Endodermal cell (in vitro differentiated cells): ENCODE measurements around the gene NAA40. TPM values are rescaled to one million over a fixed set of nuclear protein-coding genes. Genes with fewer than 3 reads are reported as not detected.

Experiments
- DNase-seq: peaks from one replicate; pipeline ENCODE4 v3.0.0-alpha.2; 2017
- H3K27ac ChIP-seq: 2 replicates; pipeline ENCODE4 v1.5.1; 2013; ENCODE audit warnings: mild to moderate bottlenecking, low read depth, low read length, moderate library complexity
- H3K27me3 ChIP-seq: 2 replicates; pipeline ENCODE4 v1.6.1; 2013; ENCODE audit warnings: mild to moderate bottlenecking, low read length, moderate library complexity; ENCODE audit not compliant: insufficient read depth, control insufficient read depth, poor library complexity, severe bottlenecking
- H3K36me3 ChIP-seq: 2 replicates; pipeline ENCODE4 v1.7.0; 2013; ENCODE audit warnings: mild to moderate bottlenecking, low read length, moderate library complexity; ENCODE audit not compliant: control insufficient read depth, insufficient read depth
- H3K4me1 ChIP-seq: one replicate; pipeline ENCODE4 v1.7.0; 2013; ENCODE audit warnings: low read length; ENCODE audit not compliant: control insufficient read depth, insufficient read depth
- H3K4me3 ChIP-seq: 2 replicates; pipeline ENCODE4 v1.5.1; 2013; ENCODE audit warnings: mild to moderate bottlenecking, low read length, moderate library complexity
- H3K9ac ChIP-seq: 2 replicates; pipeline ENCODE4 v1.6.1; 2013; ENCODE audit warnings: mild to moderate bottlenecking, low read length, moderate library complexity; ENCODE audit not compliant: poor library complexity, severe bottlenecking; ENCODE audit errors: extremely low read depth
- H3K9me3 ChIP-seq: 2 replicates; pipeline ENCODE4 v1.6.1; 2013; ENCODE audit warnings: mild to moderate bottlenecking, low read length, moderate library complexity; ENCODE audit not compliant: control insufficient read depth
- H3K27ac Mint-ChIP-seq: 2 replicates; pipeline ENCODE4 v1.8.0; 2020; ENCODE audit warnings: mixed read lengths
- H3K27me3 Mint-ChIP-seq: 2 replicates; pipeline ENCODE4 v1.8.0; 2021; ENCODE audit warnings: mild to moderate bottlenecking, mixed read lengths; ENCODE audit not compliant: insufficient read depth
- H3K36me3 Mint-ChIP-seq: 2 replicates; pipeline ENCODE4 v1.8.0; 2020; ENCODE audit warnings: low read depth, mixed read lengths
- H3K4me1 Mint-ChIP-seq: 2 replicates; pipeline ENCODE4 v1.8.0; 2020; ENCODE audit warnings: mixed read lengths
- H3K4me3 Mint-ChIP-seq: 2 replicates; pipeline ENCODE4 v1.8.0; 2020; ENCODE audit warnings: mild to moderate bottlenecking, moderate library complexity, mixed read lengths
- H3K9me3 Mint-ChIP-seq: 2 replicates; pipeline ENCODE4 v1.8.0; 2020; ENCODE audit warnings: mild to moderate bottlenecking, mixed read lengths
- WGBS, 2 experiments: methylation state at CpG; one replicate each; pipeline versions ENCODE4 v1.1.5 to v1.1.7; 2013; ENCODE audit warnings: missing lambda C conversion rate in 2 of 2, mixed read lengths in 1 of 2; ENCODE audit not compliant: insufficient coverage in 1 of 2, insufficient read length in 1 of 2; 5-methylcytosine and 5-hydroxymethylcytosine counted together
- total RNA-seq, 2 donors: library from RNA; stranded (reverse); fragmentation: NEBNext Ultra II Directional in 1 of 2; extraction: Animal tissue kit (Norgen Biotek cat#: 25700) in 1 of 2; gene quantifications; 2 replicates in 1 of 2; 3 replicates in 1 of 2; pipeline ENCODE4 v1.2.1, GENCODE V29; 2021
- TF ChIP-seq, protein P1 (sequence below): fragments of 200-600 bp; sonication (generic); conservative IDR thresholded peaks from 2 replicates; pipeline ENCODE4 v1.5.0; 2021; ENCODE audit warnings: antibody characterized with exemption, mild to moderate bottlenecking

NAA40 gene
- total RNA-seq, 2 donors from 2014 or later, result 47.2 to 53.5 TPM

DNA sequence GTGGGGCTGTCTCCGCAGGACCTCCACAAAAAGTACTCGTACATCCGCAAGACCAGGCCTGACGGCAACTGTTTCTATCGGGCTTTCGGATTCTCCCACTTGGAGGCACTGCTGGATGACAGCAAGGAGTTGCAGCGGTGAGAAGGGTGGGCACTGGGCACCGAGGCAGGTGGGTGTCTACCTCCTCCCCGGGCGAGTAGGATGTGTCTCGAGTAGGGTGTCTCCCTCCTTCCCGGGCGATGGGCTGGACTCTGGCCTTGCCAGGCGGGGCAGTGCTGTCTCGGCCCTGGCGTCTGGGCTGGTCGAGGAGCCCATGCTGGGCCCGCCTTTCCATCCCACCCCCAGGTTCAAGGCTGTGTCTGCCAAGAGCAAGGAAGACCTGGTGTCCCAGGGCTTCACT, 57.7 kb downstream of the NAA40 start:
- no peak for DNase-seq
- 95 to 97% methylated on average over 16 to 18 of the region's 18 CpGs for WGBS, 2 experiments
- TF ChIP-seq, protein P1, sequence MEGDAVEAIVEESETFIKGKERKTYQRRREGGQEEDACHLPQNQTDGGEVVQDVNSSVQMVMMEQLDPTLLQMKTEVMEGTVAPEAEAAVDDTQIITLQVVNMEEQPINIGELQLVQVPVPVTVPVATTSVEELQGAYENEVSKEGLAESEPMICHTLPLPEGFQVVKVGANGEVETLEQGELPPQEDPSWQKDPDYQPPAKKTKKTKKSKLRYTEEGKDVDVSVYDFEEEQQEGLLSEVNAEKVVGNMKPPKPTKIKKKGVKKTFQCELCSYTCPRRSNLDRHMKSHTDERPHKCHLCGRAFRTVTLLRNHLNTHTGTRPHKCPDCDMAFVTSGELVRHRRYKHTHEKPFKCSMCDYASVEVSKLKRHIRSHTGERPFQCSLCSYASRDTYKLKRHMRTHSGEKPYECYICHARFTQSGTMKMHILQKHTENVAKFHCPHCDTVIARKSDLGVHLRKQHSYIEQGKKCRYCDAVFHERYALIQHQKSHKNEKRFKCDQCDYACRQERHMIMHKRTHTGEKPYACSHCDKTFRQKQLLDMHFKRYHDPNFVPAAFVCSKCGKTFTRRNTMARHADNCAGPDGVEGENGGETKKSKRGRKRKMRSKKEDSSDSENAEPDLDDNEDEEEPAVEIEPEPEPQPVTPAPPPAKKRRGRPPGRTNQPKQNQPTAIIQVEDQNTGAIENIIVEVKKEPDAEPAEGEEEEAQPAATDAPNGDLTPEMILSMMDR, result no peak
- Histone ChIP-seq H3K9me3 (no peaks in the 10 kb centered on the region), H3K36me3 (peaks cover 40% of the 10 kb centered on the region), H3K4me1 (no peaks in the 10 kb centered on the region), H3K27ac (no peak overlapping the region), H3K9ac (no peak overlapping the region), H3K4me3 (no peak overlapping the region), H3K27me3 (peaks cover 8% of the 10 kb centered on the region)
- Mint-ChIP-seq H3K4me3 (no peak overlapping the region), H3K27ac (no peak overlapping the region), H3K4me1 (peaks cover 4% of the 10 kb centered on the region), H3K27me3 (peaks cover 9% of the 10 kb centered on the region), H3K9me3 (no peaks in the 10 kb centered on the region), H3K36me3 (peaks cover 49% of the 10 kb centered on the region)

DNA sequence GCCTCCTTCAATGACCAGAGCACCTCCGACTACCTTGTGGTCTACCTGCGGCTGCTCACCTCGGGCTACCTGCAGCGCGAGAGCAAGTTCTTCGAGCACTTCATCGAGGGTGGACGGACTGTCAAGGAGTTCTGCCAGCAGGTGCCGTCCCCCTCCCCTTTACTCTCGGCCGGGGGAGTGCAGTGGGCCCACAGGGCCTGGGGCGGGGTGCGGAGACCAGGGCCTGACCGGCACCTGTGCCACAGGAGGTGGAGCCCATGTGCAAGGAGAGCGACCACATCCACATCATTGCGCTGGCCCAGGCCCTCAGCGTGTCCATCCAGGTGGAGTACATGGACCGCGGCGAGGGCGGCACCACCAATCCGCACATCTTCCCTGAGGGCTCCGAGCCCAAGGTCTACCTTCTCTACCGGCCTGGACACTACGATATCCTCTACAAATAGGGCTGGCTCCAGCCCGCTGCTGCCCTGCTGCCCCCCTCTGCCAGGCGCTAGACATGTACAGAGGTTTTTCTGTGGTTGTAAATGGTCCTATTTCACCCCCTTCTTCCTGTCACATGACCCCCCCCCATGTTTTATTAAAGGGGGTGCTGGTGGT, 58.4 kb downstream of the NAA40 start:
- no peak overlapping the region for H3K4me3 Mint-ChIP-seq
- DNase-seq, result no peak
- Histone ChIP-seq H3K9me3 (no peaks in the 10 kb centered on the region), H3K27me3 (peaks cover 13% of the 10 kb centered on the region), H3K4me1 (no peaks in the 10 kb centered on the region), H3K4me3 (no peak overlapping the region), H3K36me3 (peaks cover 36% of the 10 kb centered on the region), H3K27ac (no peak overlapping the region), H3K9ac (no peak overlapping the region)
- H3K36me3 Mint-ChIP-seq, result peaks cover 42% of the 10 kb centered on the region
- H3K4me1 Mint-ChIP-seq, result peaks cover 4% of the 10 kb centered on the region
- peaks cover 16% of the 10 kb centered on the region for H3K27me3 Mint-ChIP-seq
- H3K9me3 Mint-ChIP-seq, result no peaks in the 10 kb centered on the region
- H3K27ac Mint-ChIP-seq, result no peak overlapping the region
- TF ChIP-seq, protein P1, result no peak
- 93 to 97% methylated on average over 25 to 27 of the region's 27 CpGs for WGBS, 2 experiments

DNA sequence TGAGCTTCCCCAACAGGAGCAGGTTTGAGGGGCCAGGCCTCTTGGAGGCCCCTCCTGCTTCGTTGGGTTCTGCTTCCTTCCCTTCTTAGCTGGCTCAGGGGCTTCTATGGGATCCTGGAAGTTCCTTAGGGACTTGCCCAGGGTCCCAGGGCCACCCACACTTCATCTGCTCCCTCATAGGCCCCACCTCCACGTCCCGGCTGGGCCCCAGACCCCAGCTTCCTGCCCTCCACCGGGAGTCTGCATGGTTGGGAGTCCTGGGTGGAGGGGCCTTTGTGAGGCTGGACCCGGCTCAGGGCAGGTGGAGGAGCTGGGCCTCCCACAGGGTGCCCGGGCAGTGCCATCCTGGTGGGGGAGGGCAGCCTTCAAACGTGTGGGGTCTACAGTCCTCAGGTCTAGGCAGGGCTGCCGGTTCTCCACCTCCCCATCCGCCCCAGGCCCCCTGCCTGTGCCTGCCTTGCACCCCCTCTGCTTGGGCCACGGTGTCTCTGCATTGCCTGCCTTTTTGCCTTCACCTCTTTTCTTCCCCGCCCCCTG, 59.1 kb downstream of the NAA40 start:
- H3K27me3 ChIP-seq, result peaks cover 13% of the 10 kb centered on the region
- H3K27ac ChIP-seq, result no peak overlapping the region
- Mint-ChIP-seq H3K27ac (no peak overlapping the region), H3K4me1 (peaks cover 4% of the 10 kb centered on the region), H3K27me3 (peaks cover 22% of the 10 kb centered on the region), H3K36me3 (peaks cover 41% of the 10 kb centered on the region), H3K9me3 (no peaks in the 10 kb centered on the region), H3K4me3 (no peak overlapping the region)
- H3K4me3 ChIP-seq, result no peak overlapping the region
- 77 to 87% methylated on average over 4 to 11 of the region's 11 CpGs for WGBS, 2 experiments
- H3K9me3 ChIP-seq, result no peaks in the 10 kb centered on the region
- H3K36me3 ChIP-seq, result peaks cover 34% of the 10 kb centered on the region
- no peak for DNase-seq
- H3K4me1 ChIP-seq, result no peaks in the 10 kb centered on the region
- TF ChIP-seq, protein P1, result no peak
- H3K9ac ChIP-seq, result no peak overlapping the region
